ENCODE measurements around the gene XPO6. TPM values are rescaled to one million over a fixed set of nuclear protein-coding genes. Genes with fewer than 3 reads are reported as not detected.
A peak's percentile ranks its signal among the peaks of the same experiment; 100 is the strongest.

The XPO6 gene
- total and polyA plus RNA-seq, 2 of the 13 experiments (the other 11 are each of a cell fraction or from before 2014, with no cell fraction given) = 109 to 129 TPM

GRCh38 chr16:28180655-28181460, 30.9 kb downstream of the XPO6 start (continued):
- TF ChIP-seq BCLAF1 (IDR thresholded peaks at IDR 0.05) (no peak), ZBTB37 (CRISPR knock-in tag; IDR thresholded peaks at IDR 0.05) (no peak), THYN1 (CRISPR knock-in tag; IDR thresholded peaks at IDR 0.05; ENCODE audit: borderline replicate concordance, low read depth) (no peak), FOXP4 (CRISPR knock-in tag; IDR thresholded peaks at IDR 0.05) (no peak)

GRCh38 chr16:28179354-28179753, 32.4 kb downstream of the XPO6 start:
- Histone ChIP-seq H3K4me2 (ENCODE audit: low read depth, low read length) (no peak overlapping the region), H3K27me3 (ENCODE audit: control insufficient read depth in 1 of 2, insufficient read depth in 2 of 2, low read length in 2 of 2) (no peaks in the 10 kb centered on the region), H3K9me3 (ENCODE audit: low read length) (no peaks in the 10 kb centered on the region), H3K79me2 (ENCODE audit: insufficient read depth, low read length) (peaks cover 54% of the 10 kb centered on the region), H3K9ac (ENCODE audit: insufficient read depth, low read depth, low read length) (no peak overlapping the region), H3K36me3 (replicated peaks in 1 of 2; ENCODE audit: control insufficient read depth in 1 of 2, insufficient read depth in 2 of 2, low read length in 2 of 2) (peaks cover 9 to 42% of the 10 kb centered on the region in 2 experiments), H2AFZ (ENCODE audit: low read length) (no peak overlapping the region), H4K20me1 (ENCODE audit: insufficient read depth, low read length) (0 out of 2 replicates have a peak, but pooled peaks cover 20% of the 10 kb centered on the region), H3K4me1 (ENCODE audit: insufficient read depth, low read length) (peaks cover 35% of the 10 kb centered on the region), H3K27ac (ENCODE audit: extremely low read length, insufficient read depth, low read length) (no peak overlapping the region), H3K4me3 (replicated peaks in 1 of 3; ENCODE audit: insufficient read depth in 1 of 3, low read depth in 2 of 3, low read length in 3 of 3) (no peak overlapping the region)
- 100% methylated on average over 1 of the region's 1 CpG for WGBS (ENCODE audit: low lambda C conversion rate)
- ChIA-PET CTCF (ENCODE audit: low intra/inter-chr PET ratio, low total read pairs) (no interaction called here), POLR2A (no interaction called here)
- no TSS peak for BruUV-seq (replicated peaks)
- intact Hi-C loops (cut with micrococcal nuclease; ENCODE audit: unreplicated experiment) = no loop called here
- DNase-seq (ENCODE audit: low spot score) (no peak), FAIRE-seq (no peak), ATAC-seq (no peak)
- in situ Hi-C loops (cut with HindIII; ENCODE audit: extremely low pct_ligation_motif_present, low pct_unique_long_range_greater_than_20kb) = no loop called here
- TF ChIP-seq PCBP1 (IDR thresholded peaks at IDR 0.05; ENCODE audit: borderline replicate concordance, low read depth, low read length) (no peak), HOXA3 (CRISPR knock-in tag; IDR thresholded peaks at IDR 0.05) (no peak), FOSL2 (CRISPR knock-in tag; IDR thresholded peaks at IDR 0.05) (0 out of 2 replicates have a peak, but pooled peaks have one; percentile 13), HHEX (CRISPR knock-in tag; IDR thresholded peaks at IDR 0.05) (no peak)
